ENCODE measurements around the gene COL9A3.

The COL9A3 gene

GRCh38 chr20:62886709-62887058 lies 69.8 kb downstream of the COL9A3 start:
- no peak for FAIRE-seq
- TF ChIP-seq POLR2A (IDR thresholded peaks at IDR 0.05; ENCODE audit: low read depth, low read length): no peak
- DNase-seq (ENCODE audit: insufficient read length, low spot score): no peak

- no peak for TF ChIP-seq POLR2A (IDR thresholded peaks at IDR 0.05; ENCODE audit: low read depth, low read length)
- DNase-seq (ENCODE audit: insufficient read length, low spot score): peak; percentile 93
- no peak for FAIRE-seq
Observed at GRCh38 chr20:62887152-62887859, 70.5 kb downstream of the COL9A3 start.

GRCh38 chr20:62887860-62888239 lies 71.0 kb downstream of the COL9A3 start:
- no peak for FAIRE-seq
- DNase-seq (ENCODE audit: insufficient read length, low spot score): peak; percentile 47
- TF ChIP-seq POLR2A (IDR thresholded peaks at IDR 0.05; ENCODE audit: low read depth, low read length): no peak

- TF ChIP-seq POLR2A (IDR thresholded peaks at IDR 0.05; ENCODE audit: low read depth, low read length): no peak
- FAIRE-seq (no peak), DNase-seq (ENCODE audit: insufficient read length, low spot score) (no peak)
Observed at GRCh38 chr20:62888406-62888805, 71.6 kb downstream of the COL9A3 start.

- DNase-seq (ENCODE audit: insufficient read length, low spot score) (no peak), FAIRE-seq (no peak)
- TF ChIP-seq POLR2A (IDR thresholded peaks at IDR 0.05; ENCODE audit: low read depth, low read length): no peak
Observed at GRCh38 chr20:62888910-62889309, 72.1 kb downstream of the COL9A3 start.

GRCh38 chr20:62889411-62889810 lies 72.6 kb downstream of the COL9A3 start:
- TF ChIP-seq POLR2A (IDR thresholded peaks at IDR 0.05; ENCODE audit: low read depth, low read length): no peak
- DNase-seq (ENCODE audit: insufficient read length, low spot score): no peak
- FAIRE-seq: no peak

GRCh38 chr20:62889871-62890270 lies 73.0 kb downstream of the COL9A3 start:
- FAIRE-seq (no peak), DNase-seq (ENCODE audit: insufficient read length, low spot score) (no peak)
- TF ChIP-seq POLR2A (IDR thresholded peaks at IDR 0.05; ENCODE audit: low read depth, low read length): no peak

- FAIRE-seq: no peak
- TF ChIP-seq POLR2A (IDR thresholded peaks at IDR 0.05; ENCODE audit: low read depth, low read length): no peak
- DNase-seq (ENCODE audit: insufficient read length, low spot score): no peak
Observed at GRCh38 chr20:62890444-62890843, 73.6 kb downstream of the COL9A3 start.

All from H54 (cell line).